HG03066 (cell line): ENCODE data around the gene SKAP2.
"Not testable (repeated sequence)": the region's sequence is repeated elsewhere in the genome, so short reads cannot be mapped to it uniquely, and the experiment has no call there.

Experiments used
- ATAC-seq: cut with Tn5 transposase; IDR thresholded peaks from one replicate; pipeline ENCODE4 v1.9.1; 2021; ENCODE audit warnings: low read depth; ENCODE audit not compliant: unreplicated experiment

The SKAP2 gene

DNA sequence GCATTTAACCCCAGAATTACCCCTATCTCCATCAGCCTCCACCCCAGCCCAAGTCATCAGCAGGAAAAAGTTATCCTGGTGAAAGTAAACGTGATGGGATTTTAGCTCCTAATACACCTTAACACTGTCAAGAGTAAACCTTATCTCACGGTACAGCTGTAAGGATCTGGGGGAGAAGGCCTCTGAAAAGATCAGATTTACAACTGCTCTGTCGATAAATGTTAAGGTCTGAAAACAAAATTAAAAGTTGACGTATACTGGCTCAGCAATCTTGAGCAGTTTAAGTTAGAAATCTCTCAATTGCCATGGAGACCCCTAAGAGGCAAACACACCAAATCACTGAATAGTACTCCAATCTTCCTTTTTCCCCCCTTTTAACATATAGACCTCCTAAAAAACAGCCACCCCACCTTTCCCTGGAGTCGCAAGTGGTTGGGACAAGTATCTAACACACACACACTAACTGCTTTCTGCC, 6.1 kb downstream of the SKAP2 start:
- ATAC-seq: no peak

DNA sequence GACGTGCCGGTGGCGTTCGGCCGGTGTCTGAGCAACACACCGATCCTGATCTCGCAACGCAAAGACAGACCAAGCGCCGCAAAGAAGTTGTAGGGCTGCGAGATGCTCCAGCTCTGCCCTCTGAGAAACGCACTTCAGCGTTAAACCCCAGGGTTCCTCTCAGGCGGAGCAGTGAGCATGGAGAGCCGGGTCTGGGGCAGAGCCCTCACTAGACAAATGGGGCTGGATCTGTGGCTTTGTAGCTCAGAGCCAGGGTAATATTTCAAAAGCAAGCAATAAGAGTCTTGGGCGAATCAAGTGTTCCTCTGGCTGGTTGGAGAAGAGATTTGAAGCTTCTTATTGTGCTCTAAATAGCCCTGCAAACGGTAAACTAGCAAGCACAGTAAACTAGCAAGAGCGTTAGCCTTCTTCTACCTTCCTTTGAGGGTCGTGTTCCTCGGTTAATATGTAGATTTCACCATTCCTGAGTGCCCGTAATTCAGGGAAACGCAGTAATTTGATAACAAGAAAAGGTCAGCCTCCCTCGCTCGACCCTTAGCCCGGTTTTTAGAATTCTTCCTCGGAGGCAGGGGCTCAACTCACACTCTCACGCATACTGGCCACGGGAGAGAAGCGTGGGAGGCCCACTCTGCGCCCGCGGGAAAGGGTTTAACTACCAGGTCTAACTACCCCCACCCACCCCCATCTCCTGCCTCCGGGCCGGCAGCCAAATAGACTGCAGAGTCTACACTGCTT, 6.7 kb downstream of the SKAP2 start:
- ATAC-seq: no peak

DNA sequence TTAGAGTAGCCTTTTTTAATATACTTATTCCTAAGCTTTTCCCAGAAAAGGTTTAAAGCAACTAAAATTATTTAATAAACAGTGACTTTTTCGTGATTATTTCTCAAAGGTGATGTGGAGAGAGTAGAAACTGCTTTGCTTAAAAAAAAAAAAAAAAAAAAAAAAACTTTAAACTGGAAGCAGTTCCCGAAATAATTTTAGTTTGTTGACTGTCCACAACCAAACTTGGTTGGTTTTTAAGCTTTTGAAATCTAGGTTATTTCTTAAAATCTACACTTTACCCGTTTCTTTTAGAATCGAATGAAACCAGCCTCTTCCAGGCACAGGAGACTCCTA, 7.3 kb downstream of the SKAP2 start:
- ATAC-seq: no peak

GRCh38 chr7:26856176-26856985, 8.0 kb downstream of the SKAP2 start:
- ATAC-seq: no peak

- no peak for ATAC-seq
Observed at GRCh38 chr7:26854876-26855855, 9.2 kb downstream of the SKAP2 start.

DNA sequence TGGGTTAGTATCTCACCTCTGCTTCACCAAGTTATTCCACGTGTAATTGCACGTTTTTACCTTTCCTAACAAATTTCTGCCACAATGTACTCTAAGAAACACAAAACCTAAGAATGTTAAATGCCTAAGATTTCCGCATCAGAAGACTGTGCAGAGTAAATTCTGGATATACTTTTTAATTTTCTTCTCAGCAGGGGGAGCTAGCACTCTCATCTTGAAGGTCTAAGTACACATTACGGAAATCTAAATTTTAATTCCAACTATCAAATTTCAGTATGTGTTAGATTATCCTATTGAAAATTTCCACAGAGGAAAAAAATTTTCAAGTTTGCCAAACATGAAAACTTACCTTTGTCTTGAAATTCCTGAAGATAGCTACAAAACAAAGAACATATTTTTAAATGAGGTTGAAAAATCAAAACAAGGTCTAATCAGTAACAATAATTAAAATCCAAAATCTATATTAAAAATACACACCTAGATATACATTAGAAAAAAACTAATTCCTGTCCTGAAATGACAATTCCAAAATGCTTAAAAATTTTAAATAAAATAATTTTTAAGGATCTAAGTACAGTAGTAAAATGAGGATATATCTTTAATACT, 10.5 kb downstream of the SKAP2 start:
- no peak for ATAC-seq

DNA sequence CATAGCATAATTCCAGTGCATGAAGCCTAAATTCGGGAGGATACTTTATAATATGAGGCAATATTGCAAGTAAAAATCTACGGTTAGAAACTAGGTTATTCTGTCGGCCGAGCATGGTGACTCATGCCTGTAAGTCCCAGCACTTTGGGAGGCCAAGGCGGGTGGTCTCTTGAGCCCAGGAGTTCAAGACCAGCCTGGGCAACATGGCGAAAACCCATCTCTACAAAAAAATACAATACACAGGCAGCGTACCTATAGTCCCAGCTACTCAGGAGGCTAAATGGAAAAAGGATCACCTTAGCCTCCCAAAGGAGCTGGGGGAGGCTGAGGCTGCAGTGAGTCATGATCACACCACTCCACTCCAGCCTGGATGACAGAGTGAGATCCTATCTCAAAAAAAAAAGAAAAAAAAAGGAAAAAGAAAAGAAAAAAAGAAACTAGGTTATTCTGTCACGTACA, 14.2 kb downstream of the SKAP2 start:
- ATAC-seq: no peak

- no peak for ATAC-seq
Observed at GRCh38 chr7:26843705-26844104, 20.7 kb downstream of the SKAP2 start.

GRCh38 chr7:26842897-26843296, 21.5 kb downstream of the SKAP2 start:
- no peak for ATAC-seq

DNA sequence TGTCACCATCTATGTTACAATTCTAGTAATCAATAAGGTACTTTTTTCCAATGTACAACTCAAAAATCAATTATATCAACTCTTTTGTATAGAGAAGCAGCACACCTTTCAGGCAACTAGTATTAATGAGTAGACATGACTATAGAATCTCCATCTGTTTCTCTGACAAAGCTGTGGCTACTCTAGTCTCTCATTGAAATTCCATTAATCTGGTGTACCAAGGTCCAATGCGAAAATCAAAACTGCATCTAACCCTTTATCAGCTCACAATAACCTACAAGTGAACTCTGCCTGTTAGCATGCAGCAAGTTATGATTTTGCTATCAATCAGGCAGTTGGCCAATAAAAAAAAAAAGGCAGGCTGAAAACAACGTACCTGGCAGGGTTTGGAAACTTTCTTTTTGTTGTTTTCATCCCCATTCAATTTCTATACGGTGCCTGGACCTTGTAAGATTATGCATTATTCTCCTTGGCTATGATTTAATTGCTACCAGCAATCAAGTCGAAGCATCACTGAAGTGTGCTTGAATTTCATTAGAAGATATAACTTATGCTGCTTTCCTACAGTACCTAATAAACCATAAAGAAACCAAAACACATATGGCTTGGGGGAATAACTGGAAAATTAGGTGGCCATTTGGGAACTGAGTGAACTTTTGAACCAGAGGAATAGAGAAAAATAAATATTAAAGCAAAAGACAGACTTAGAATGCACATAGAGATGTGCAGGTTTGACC, 23.2 kb downstream of the SKAP2 start:
- ATAC-seq: no peak

DNA sequence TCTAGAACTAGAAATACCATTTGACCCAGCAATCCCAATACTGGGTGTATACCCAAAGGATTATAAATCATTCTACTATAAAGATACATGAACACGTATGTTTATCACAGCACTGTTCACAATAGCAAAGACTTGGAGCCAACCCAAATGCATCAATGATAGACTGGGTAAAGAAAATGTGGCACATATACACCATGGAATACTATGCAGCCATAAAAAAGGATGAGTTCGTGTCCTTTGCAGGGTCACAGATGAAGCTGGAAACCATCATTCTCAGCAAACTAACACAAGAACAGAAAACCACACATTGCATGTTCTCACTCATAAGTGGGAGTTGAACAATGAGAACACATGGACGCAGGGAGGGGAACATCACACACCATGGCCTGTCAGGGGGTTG, 27.6 kb downstream of the SKAP2 start:
- ATAC-seq: not testable (repeated sequence)

DNA sequence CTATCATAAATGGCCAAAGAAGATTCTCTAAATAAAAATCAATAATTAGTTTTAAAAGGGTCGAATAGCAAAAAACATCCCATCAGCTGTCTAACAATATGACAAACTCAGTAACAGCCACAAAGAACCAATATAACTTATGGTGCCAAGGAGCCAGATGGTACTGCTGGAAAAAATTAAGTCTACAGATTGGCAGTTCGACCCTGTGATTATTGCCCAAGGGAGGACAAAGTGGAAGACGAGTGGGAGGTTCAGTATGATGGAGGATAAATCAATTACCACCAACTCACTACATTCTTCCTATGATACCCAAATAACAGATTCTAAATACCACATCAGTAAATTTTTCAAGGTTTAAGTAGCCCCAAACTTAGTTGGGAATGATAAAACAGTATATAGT, 49.0 kb downstream of the SKAP2 start:
- no peak for ATAC-seq

- no peak for ATAC-seq
Observed at GRCh38 chr7:26813432-26813831, 51.0 kb downstream of the SKAP2 start.

DNA sequence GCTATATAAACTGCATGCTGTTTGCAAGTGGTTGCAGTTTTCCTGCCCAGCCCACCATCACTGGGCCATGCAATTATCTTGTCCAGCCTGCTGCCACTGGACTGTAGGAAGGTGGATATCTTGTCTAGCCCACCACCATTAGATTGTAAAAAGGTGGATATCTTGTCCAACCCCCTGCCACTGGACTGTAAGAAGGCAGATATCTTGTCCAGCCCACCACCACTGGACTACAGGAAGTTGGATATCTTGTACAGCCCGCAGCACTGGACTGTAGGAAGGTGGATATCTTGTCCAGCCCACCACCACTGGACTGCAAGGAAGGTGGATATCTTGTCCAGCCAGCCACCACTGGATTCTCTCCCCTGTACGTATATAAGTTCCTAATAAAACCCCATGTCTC, 69.8 kb downstream of the SKAP2 start:
- ATAC-seq: no peak

DNA sequence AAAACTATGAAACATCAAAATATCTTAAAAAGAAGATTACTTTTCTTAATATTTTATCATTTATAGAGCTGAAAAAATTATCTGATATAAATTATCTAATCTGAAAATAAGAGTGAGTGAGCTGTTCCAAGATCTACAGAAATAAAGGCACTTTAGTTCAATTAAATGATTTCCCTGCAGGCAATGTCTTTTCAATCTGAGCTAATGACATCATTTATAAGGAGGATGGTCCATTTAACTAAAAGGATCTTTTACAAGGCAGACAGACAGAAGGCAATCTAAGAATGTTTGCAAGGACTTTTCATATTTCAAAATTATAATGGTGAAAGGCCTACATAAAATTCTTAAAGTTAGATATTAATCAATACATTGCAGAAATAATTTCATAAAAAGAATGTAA, 71.8 kb downstream of the SKAP2 start:
- no peak for ATAC-seq

DNA sequence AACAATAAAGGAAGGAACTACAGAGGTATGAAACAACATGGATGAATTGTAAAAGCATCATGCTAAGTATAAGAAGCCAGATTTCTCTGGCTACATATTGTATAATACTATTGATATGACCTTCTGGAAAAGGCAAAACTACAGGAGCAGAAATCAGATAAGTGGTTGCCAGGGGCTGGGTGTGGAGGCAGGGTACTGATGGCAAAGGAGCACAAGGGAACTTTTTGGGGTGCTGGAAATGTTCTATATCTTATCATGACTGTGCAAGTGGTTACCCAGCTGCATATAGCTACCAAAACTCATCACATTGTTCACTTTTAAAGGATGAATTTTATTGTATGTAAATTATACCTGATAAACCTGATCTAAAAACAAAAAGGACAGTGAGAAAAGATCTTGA, 72.4 kb downstream of the SKAP2 start:
- ATAC-seq: no peak

DNA sequence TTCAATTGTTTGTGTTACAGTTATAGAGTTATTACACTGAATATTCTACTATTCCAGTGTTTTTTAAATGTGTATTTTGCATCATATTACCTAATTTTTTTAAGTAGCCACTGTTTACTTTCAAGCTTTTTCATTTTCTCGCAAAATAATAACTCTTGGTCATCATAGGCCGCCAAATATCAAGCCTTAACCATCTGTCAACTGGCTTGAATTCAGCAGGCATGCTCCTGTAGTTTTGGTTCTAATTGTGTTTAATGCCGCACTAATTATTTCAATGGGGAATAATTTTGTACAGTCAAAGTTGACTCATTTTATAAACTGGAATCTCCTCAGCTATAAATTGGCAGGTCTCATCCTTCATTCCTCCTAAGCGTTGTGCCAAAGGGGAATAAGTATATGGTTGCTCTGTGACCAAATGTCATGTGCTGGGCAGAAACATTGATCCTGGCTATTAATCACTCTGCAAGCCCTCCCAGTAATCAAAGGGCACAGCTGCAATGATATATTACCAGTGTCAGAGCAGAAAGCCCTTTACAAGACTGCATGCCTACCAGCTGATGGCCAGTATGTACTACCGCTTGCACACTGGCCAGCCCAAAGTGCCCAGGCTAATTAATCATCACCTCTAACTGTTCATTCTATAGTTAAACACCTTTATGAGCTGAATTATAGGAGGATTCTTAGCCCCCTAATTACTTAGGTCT, 74.8 kb downstream of the SKAP2 start:
- ATAC-seq: no peak

GRCh38 chr7:26787701-26788100, 76.7 kb downstream of the SKAP2 start:
- ATAC-seq: no peak

DNA sequence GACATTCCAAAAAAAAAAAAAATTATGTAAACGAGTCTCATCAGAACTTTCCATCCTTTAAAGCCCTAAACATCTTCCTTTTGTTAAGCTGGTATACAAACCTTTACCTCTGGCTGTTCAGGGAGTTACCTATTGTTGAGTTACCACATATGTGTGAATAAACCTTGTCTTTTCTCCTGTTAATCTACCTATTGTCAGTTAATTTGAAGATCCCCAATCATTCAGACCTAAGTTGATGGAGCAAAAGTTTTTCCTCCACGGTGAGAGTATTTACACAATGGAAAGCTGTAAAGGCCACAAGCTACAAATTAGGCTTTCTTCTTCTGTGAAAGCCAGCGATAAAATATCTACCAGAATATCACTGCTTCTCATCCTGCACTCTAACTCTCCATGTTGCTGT, 80.3 kb downstream of the SKAP2 start:
- no peak for ATAC-seq
